ENCODE data around the gene ZNF460. TPM values are rescaled to one million over a fixed set of nuclear protein-coding genes. Genes with fewer than 3 reads are reported as not detected.

Gene ZNF460
- total RNA-seq, 1 experiment from 2014 or later, result 65.9 TPM

DNA sequence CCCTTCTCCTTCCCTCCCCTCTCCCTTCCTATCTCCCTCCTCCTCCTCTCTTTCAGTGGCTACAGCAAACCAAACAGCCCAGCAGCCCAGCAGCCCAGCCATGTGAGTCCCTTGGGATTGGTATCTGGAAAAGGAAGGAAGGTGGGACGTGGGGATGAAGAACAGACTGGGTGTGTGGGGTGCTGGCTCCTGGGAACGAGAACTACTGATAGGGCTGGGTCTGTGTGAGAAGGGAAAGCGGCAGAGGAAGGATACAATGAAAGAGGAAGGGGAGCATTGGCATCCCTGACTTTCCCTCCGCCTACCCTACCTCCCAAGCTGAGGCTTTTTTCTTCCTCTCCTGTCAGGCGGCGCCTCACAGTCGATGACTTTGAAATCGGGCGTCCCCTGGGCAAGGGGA, 48.6 kb upstream of the ZNF460 start:
- no peaks in the 10 kb centered on the region for H3K23me2 ChIP-seq (ENCODE audit: insufficient read length, low read depth, low read length, poor library complexity, severe bottlenecking)
- H4K8ac ChIP-seq (replicated peaks; ENCODE audit: insufficient read length, low read depth, low read length), result no peak overlapping the region
- Mint-ChIP-seq H3K4me3 (peak overlapping the region; percentile 31 to 73), H3K36me3 (ENCODE audit: insufficient read depth in 1 of 3, low read depth in 3 of 3) (no peaks in the 10 kb centered on the region), H3K9me3 (no peaks in the 10 kb centered on the region; a peak in 1 of 5 replicates), H3K27me3 (ENCODE audit: low read depth) (peaks cover 10% of the 10 kb centered on the region), H3K27ac (0 out of 7 replicates have a peak overlapping the region, but pooled peaks of 1 of the 3 experiments have one; percentile 21), H3K4me1 (peaks cover 3 to 7% of the 10 kb centered on the region in 2 experiments; a peak in 2 of 4 replicates)
- H3K56ac ChIP-seq (ENCODE audit: insufficient read length, low read depth, low read length), result no peak overlapping the region
- no peak overlapping the region for H3K18ac ChIP-seq (ENCODE audit: insufficient read length, low read depth, low read length)
- TF ChIP-seq, protein P1, sequence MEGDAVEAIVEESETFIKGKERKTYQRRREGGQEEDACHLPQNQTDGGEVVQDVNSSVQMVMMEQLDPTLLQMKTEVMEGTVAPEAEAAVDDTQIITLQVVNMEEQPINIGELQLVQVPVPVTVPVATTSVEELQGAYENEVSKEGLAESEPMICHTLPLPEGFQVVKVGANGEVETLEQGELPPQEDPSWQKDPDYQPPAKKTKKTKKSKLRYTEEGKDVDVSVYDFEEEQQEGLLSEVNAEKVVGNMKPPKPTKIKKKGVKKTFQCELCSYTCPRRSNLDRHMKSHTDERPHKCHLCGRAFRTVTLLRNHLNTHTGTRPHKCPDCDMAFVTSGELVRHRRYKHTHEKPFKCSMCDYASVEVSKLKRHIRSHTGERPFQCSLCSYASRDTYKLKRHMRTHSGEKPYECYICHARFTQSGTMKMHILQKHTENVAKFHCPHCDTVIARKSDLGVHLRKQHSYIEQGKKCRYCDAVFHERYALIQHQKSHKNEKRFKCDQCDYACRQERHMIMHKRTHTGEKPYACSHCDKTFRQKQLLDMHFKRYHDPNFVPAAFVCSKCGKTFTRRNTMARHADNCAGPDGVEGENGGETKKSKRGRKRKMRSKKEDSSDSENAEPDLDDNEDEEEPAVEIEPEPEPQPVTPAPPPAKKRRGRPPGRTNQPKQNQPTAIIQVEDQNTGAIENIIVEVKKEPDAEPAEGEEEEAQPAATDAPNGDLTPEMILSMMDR (conservative IDR thresholded peaks at IDR 0.05), result no peak
- no peak overlapping the region for H3K4ac ChIP-seq (ENCODE audit: low read depth, low read length)
- H2AFZ ChIP-seq (ENCODE audit: low read length), result no peak overlapping the region
- no peak overlapping the region for H2BK12ac ChIP-seq (ENCODE audit: insufficient read length, low read depth, low read length)
- H3K14ac ChIP-seq (ENCODE audit: insufficient read depth, low read length), result no peak overlapping the region
- no peaks in the 10 kb centered on the region for H3K9me3 ChIP-seq (ENCODE audit: control insufficient read depth, low read depth, low read length)
- H2BK5ac ChIP-seq (ENCODE audit: insufficient read length, low read length), result no peak overlapping the region
- peak overlapping the region; percentile 72 for H3K4me2 ChIP-seq (ENCODE audit: insufficient read depth, insufficient read length, low read length)
- no peaks in the 10 kb centered on the region for H3K27me3 ChIP-seq (ENCODE audit: insufficient read depth, low read length)
- no peaks in the 10 kb centered on the region for H4K20me1 ChIP-seq (ENCODE audit: control insufficient read depth, insufficient read depth, insufficient read length)
- H4K91ac ChIP-seq (ENCODE audit: insufficient read length, low read depth, low read length), result no peak overlapping the region
- H3K9ac ChIP-seq (ENCODE audit: extremely low read depth, insufficient read length, low read length), result no peak overlapping the region
- H2AK5ac ChIP-seq (ENCODE audit: insufficient read length, low read length), result no peak overlapping the region
- H3K4me1 ChIP-seq (ENCODE audit: insufficient read depth, low read length), result no peaks in the 10 kb centered on the region
- no peak overlapping the region for H3K27ac ChIP-seq (ENCODE audit: insufficient read length, low read depth, low read length)
- no peak overlapping the region for H3T11ph ChIP-seq (ENCODE audit: low read length)
- no peak overlapping the region for H4K5ac ChIP-seq (ENCODE audit: insufficient read length, low read depth, low read length)
- H3K79me2 ChIP-seq (ENCODE audit: insufficient read depth, low read length), result no peaks in the 10 kb centered on the region
- no peak overlapping the region for H2BK15ac ChIP-seq (ENCODE audit: low read depth, low read length)
- no CpG with 5 or more reads among the region's 9 CpGs for WGBS (ENCODE audit: extremely low coverage, insufficient read length, low lambda C conversion rate)
- DNase-seq, result no peak
- H3K79me1 ChIP-seq (ENCODE audit: insufficient read depth, low read depth, low read length, poor library complexity, severe bottlenecking), result no peaks in the 10 kb centered on the region
- no peak overlapping the region for H2BK120ac ChIP-seq (ENCODE audit: low read depth, low read length, poor library complexity, severe bottlenecking)
- no peak overlapping the region for H2BK20ac ChIP-seq (ENCODE audit: low read depth, low read length, poor library complexity, severe bottlenecking)
- no peak overlapping the region for H3K23ac ChIP-seq (ENCODE audit: insufficient read length, low read depth, low read length)
